SK-N-SH (cell line): ENCODE measurements around the gene SRPK1. TPM values are rescaled to one million over a fixed set of nuclear protein-coding genes. Genes with fewer than 3 reads are reported as not detected.

ENCODE experiments used
- CTCF ChIA-PET: fragments of 300-600, 350-600 bp; formaldehyde crosslinking; extraction: SDS; loops from one replicate; lab custom pipeline; 2021; lab: Yijun Ruan, JAX
- POLR2A ChIA-PET: fragments of 350-600 bp; sonication (Branson Sonifier 250); formaldehyde crosslinking; extraction: SDS; loops from one replicate; lab custom pipeline; 2020; ENCODE audit warnings: antibody characterized with exemption, inconsistent platforms; lab: Yijun Ruan, JAX
- DNase-seq: peaks from one replicate; pipeline ENCODE4 v3.0.0; 2012
- H2AFZ ChIP-seq: fragments of 200-600 bp; sonication (generic); 2 replicates; pipeline ENCODE4 v1.8.1; 2016; ENCODE audit warnings: antibody characterized with exemption, mild to moderate bottlenecking, low read depth
- H3F3A ChIP-seq: fragments of 200-600 bp; sonication (generic); replicated peaks from 2 replicates; pipeline ENCODE3; 2016; ENCODE audit warnings: antibody characterized with exemption, mild to moderate bottlenecking; ENCODE audit not compliant: insufficient read depth
- H3K27ac ChIP-seq, 2 experiments: fragments of 200-500 bp in 1 of 2; fragments of 200-600 bp in 1 of 2; sonication (Bioruptor generic) in 1 of 2; sonication (generic), shearing (Covaris generic) in 1 of 2; 2 replicates each; pipeline versions ENCODE4 v1.5.1 to v1.6.1; 2014 to 2016; ENCODE audit warnings: low read depth in 2 of 2, inconsistent platforms in 1 of 2, low read length in 1 of 2, mild to moderate bottlenecking in 1 of 2, mixed read lengths in 1 of 2
- H3K27me3 ChIP-seq: fragments of 200-600 bp; sonication (generic), shearing (Covaris generic); 2 replicates; pipeline ENCODE4 v1.6.1; 2016; ENCODE audit warnings: mixed run types; ENCODE audit not compliant: insufficient read depth
- H3K36me3 ChIP-seq, 2 experiments: fragments of 200-500 bp in 1 of 2; fragments of 200-600 bp in 1 of 2; sonication (Bioruptor generic) in 1 of 2; sonication (generic) in 1 of 2; replicated peaks in 1 of 2; 2 replicates each; pipeline versions ENCODE3 to v1.5.1; 2014 to 2016; ENCODE audit warnings: low read length in 1 of 2, mild to moderate bottlenecking in 1 of 2; ENCODE audit not compliant: insufficient read depth in 2 of 2, control insufficient read depth in 1 of 2
- H3K4me1 ChIP-seq, 2 experiments: fragments of 200-500 bp in 1 of 2; fragments of 200-600 bp in 1 of 2; sonication (Bioruptor generic) in 1 of 2; sonication (generic), shearing (Covaris generic) in 1 of 2; 2 replicates each; pipeline versions ENCODE4 v1.5.1 to v1.6.1; 2014 to 2016; ENCODE audit warnings: low read depth in 1 of 2, low read length in 1 of 2, mixed run types in 1 of 2; ENCODE audit not compliant: insufficient read depth in 2 of 2, control insufficient read depth in 1 of 2
- H3K4me2 ChIP-seq: fragments of 200-600 bp; sonication (generic), shearing (Covaris generic); 2 replicates; pipeline ENCODE4 v1.6.1; 2017; ENCODE audit warnings: mixed run types
- H3K4me3 ChIP-seq, 2 experiments: fragments of 200-500 bp in 1 of 2; fragments of 200-600 bp in 1 of 2; sonication (Bioruptor generic) in 1 of 2; sonication (generic), shearing (Covaris generic) in 1 of 2; 2 replicates each; pipeline versions ENCODE4 v1.5.1 to v1.8.1; 2014 to 2016; ENCODE audit warnings: low read depth in 2 of 2, inconsistent platforms in 1 of 2, low read length in 1 of 2, mild to moderate bottlenecking in 1 of 2, mixed read lengths in 1 of 2, moderate library complexity in 1 of 2
- H3K79me2 ChIP-seq: fragments of 200-600 bp; sonication (generic); 2 replicates; pipeline ENCODE4 v1.8.1; 2017; ENCODE audit warnings: mild to moderate bottlenecking; ENCODE audit not compliant: insufficient read depth
- H3K9ac ChIP-seq: fragments of 200-600 bp; sonication (generic); 2 replicates; pipeline ENCODE4 v1.6.1; 2017; ENCODE audit warnings: mixed run types
- H3K9me2 ChIP-seq: fragments of 200-600 bp; sonication (generic); 2 replicates; pipeline ENCODE4 v1.6.1; 2017; ENCODE audit warnings: mixed run types
- H3K9me3 ChIP-seq: fragments of 200-600 bp; sonication (generic); 2 replicates; pipeline ENCODE4 v1.6.1; 2017; ENCODE audit warnings: mixed run types, mild to moderate bottlenecking, moderate library complexity
- H4K20me1 ChIP-seq: fragments of 200-600 bp; sonication (generic); 2 replicates; pipeline ENCODE4 v1.6.1; 2017; ENCODE audit warnings: mild to moderate bottlenecking, mixed run types; ENCODE audit not compliant: insufficient read depth
- CHD2 ChIP-seq: fragments of 150-350 bp; IDR thresholded peaks from 2 replicates; pipeline ENCODE4 v1.6.1; 2018; ENCODE audit warnings: low read length; ENCODE audit not compliant: partially characterized antibody
- CTCF ChIP-seq: fragments of 200-600 bp; sonication (generic); IDR thresholded peaks from 2 replicates; pipeline ENCODE4 v1.6.1; 2017; ENCODE audit warnings: antibody characterized with exemption, mild to moderate bottlenecking, moderate library complexity
- EP300 ChIP-seq, 2 experiments: IDR thresholded peaks; 2 replicates each; pipeline versions ENCODE4 v1.4.0 to v1.6.1; 2012; ENCODE audit warnings: borderline replicate concordance in 1 of 2, low read depth in 1 of 2, low read length in 1 of 2
- EZH2phosphoT487 ChIP-seq: fragments of 200-600 bp; sonication (generic); IDR thresholded peaks from 2 replicates; pipeline ENCODE4 v1.6.1; 2017; ENCODE audit warnings: low read depth, mixed run types, mild to moderate bottlenecking, antibody characterized with exemption, moderate library complexity, borderline replicate concordance
- FOXJ3 ChIP-seq: sonication (generic); formaldehyde crosslinking; IDR thresholded peaks from 2 replicates; pipeline ENCODE4 v1.5.1; 2020; ENCODE audit warnings: mild to moderate bottlenecking, missing genetic modification reagents
- GABPA ChIP-seq: IDR thresholded peaks from 2 replicates; pipeline ENCODE4 v1.4.0; 2012; ENCODE audit warnings: low read depth, mild to moderate bottlenecking
- GATA2 ChIP-seq: sonication (generic); formaldehyde crosslinking; IDR thresholded peaks from 2 replicates; pipeline ENCODE4 v1.5.0; 2020; ENCODE audit warnings: mild to moderate bottlenecking, missing genetic modification reagents
- IRF3 ChIP-seq: fragments of 150-350 bp; IDR thresholded peaks from 2 replicates; pipeline ENCODE4 v1.6.1; 2016; ENCODE audit warnings: mild to moderate bottlenecking, low read depth, low read length
- JUND ChIP-seq: IDR thresholded peaks from 2 replicates; pipeline ENCODE4 v1.4.0; 2012
- MXI1 ChIP-seq: IDR thresholded peaks from 2 replicates; pipeline ENCODE4 v1.6.1; 2012; ENCODE audit warnings: mild to moderate bottlenecking, low read depth, low read length, improper control_type of control experiment
- NFIC ChIP-seq: IDR thresholded peaks from 2 replicates; pipeline ENCODE4 v1.4.0; 2012; ENCODE audit warnings: borderline replicate concordance
- NRF1 ChIP-seq: IDR thresholded peaks from 2 replicates; pipeline ENCODE4 v1.6.1; 2012; ENCODE audit warnings: low read depth, mild to moderate bottlenecking, low read length
- POLR2AphosphoS5 ChIP-seq: IDR thresholded peaks from 2 replicates; pipeline ENCODE4 v1.6.1; 2012; ENCODE audit warnings: low read depth, low read length
- RAD21 ChIP-seq: IDR thresholded peaks from 2 replicates; pipeline ENCODE4 v1.6.1; 2012; ENCODE audit warnings: mild to moderate bottlenecking, low read length
- RFX5 ChIP-seq: IDR thresholded peaks from 2 replicates; pipeline ENCODE4 v1.6.1; 2012; ENCODE audit warnings: mild to moderate bottlenecking, improper control_type of control experiment, low read length
- RXRA ChIP-seq: IDR thresholded peaks from 2 replicates; pipeline ENCODE4 v1.4.0; 2012; ENCODE audit warnings: low read depth, mild to moderate bottlenecking, borderline replicate concordance
- YY1 ChIP-seq: IDR thresholded peaks from 2 replicates; pipeline ENCODE4 v1.4.0; 2012; ENCODE audit warnings: low read depth, mild to moderate bottlenecking
- WGBS: methylation state at CpG from one replicate; pipeline ENCODE4 v1.1.6; 2017; ENCODE audit warnings: low lambda C conversion rate; 5-methylcytosine and 5-hydroxymethylcytosine counted together
- polyA plus RNA-seq, 3 experiments: library from polyadenylated mRNA; depleted of rRNA; stranded (reverse); fragments of >200 nt; gene quantifications; 2 replicates each; pipeline ENCODE4 v1.2.3, GENCODE V29; 2012
- TF ChIP-seq, protein P1 (sequence below): IDR thresholded peaks from 2 replicates; pipeline ENCODE4 v1.4.0; 2012; ENCODE audit warnings: low read depth, borderline replicate concordance

SRPK1 gene
- polyA plus RNA-seq, 1 of the 3 experiments (the other 2 are of a cell fraction), result 10.6 TPM

DNA sequence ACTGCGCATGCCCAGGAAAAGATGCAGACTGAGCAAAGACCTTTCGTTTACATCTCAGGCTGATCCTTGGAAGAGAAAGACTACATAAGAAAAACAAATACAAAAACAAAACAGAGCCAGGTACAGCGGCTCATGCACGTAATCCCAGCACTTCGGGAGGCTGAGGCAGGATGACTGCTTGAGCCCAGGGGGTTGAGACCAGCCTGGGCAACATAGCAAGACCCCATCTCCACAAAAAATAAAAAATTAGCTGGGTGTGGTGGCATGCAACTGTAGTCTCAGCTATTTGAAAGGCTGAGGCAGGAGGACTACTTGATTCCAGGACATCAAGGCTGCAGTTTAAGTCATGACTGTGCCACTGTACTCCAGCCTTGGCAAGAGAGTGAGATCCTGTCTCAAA lies 41.7 kb downstream of the SRPK1 start:
- no peak overlapping the region for H3K9ac ChIP-seq
- ChIA-PET POLR2A (no interaction called here), CTCF (no interaction called here)
- H2AFZ ChIP-seq, result no peak overlapping the region
- no peaks in the 10 kb centered on the region for H3K9me2 ChIP-seq
- H4K20me1 ChIP-seq, result no peaks in the 10 kb centered on the region
- peaks cover 3% of the 10 kb centered on the region for H3K79me2 ChIP-seq
- H3K4me1 ChIP-seq, result no peaks in the 10 kb centered on the region
- no peak for DNase-seq
- peaks cover 10% of the 10 kb centered on the region for H3K9me3 ChIP-seq
- no peak overlapping the region for H3K27ac ChIP-seq
- H3F3A ChIP-seq, result peaks cover 3% of the 10 kb centered on the region
- WGBS, result 92% methylated on average over 5 of the region's 5 CpGs
- H3K4me3 ChIP-seq, result no peak overlapping the region
- H3K27me3 ChIP-seq, result no peaks in the 10 kb centered on the region
- H3K4me2 ChIP-seq, result no peak overlapping the region
- TF ChIP-seq JUND (no peak), MXI1 (no peak), EZH2phosphoT487 (no peak), POLR2AphosphoS5 (no peak), GABPA (no peak), NRF1 (no peak), GATA2 (CRISPR knock-in tag) (no peak), CHD2 (no peak), YY1 (no peak), FOXJ3 (CRISPR knock-in tag) (no peak), RFX5 (no peak), EP300 (IDR thresholded peaks at IDR 0.05; ENCODE audit: borderline replicate concordance in 1 of 2, low read depth in 1 of 2, low read length in 1 of 2) (no peak), CTCF (no peak), RXRA (no peak), IRF3 (no peak), RAD21 (no peak), NFIC (no peak)
- TF ChIP-seq, protein P1, sequence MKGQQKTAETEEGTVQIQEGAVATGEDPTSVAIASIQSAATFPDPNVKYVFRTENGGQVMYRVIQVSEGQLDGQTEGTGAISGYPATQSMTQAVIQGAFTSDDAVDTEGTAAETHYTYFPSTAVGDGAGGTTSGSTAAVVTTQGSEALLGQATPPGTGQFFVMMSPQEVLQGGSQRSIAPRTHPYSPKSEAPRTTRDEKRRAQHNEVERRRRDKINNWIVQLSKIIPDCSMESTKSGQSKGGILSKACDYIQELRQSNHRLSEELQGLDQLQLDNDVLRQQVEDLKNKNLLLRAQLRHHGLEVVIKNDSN, result no peak
- peaks cover 8 to 68% of the 10 kb centered on the region in 2 experiments for H3K36me3 ChIP-seq
